ENCODE data around the gene CDK11B. TPM values are rescaled to one million over a fixed set of nuclear protein-coding genes. Genes with fewer than 3 reads are reported as not detected.

The CDK11B gene
- total RNA-seq, 2 experiments from 2014 or later = 42.0 to 44.3 TPM

- POLR2A ChIA-PET = no interaction called here
- Mint-ChIP-seq H3K9me3 (no peaks in the 10 kb centered on the region), H3K36me3 (ENCODE audit: low read depth) (no peaks in the 10 kb centered on the region), H3K4me1 (peaks cover 14% of the 10 kb centered on the region), H3K27ac (peak overlapping the region; percentile 13), H3K27me3 (no peaks in the 10 kb centered on the region), H3K4me3 (no peak overlapping the region)
- no peak for DNase-seq
- CTCF ChIA-PET = interaction anchor here (1.4 kb wide), 1 partner anchor 18 kb away, joined by 3 read pairs; no protein-coding TSS in a partner anchor
These were observed 53.7 kb downstream of the CDK11B start for GRCh38 chr1:1605034-1605591.

DNA sequence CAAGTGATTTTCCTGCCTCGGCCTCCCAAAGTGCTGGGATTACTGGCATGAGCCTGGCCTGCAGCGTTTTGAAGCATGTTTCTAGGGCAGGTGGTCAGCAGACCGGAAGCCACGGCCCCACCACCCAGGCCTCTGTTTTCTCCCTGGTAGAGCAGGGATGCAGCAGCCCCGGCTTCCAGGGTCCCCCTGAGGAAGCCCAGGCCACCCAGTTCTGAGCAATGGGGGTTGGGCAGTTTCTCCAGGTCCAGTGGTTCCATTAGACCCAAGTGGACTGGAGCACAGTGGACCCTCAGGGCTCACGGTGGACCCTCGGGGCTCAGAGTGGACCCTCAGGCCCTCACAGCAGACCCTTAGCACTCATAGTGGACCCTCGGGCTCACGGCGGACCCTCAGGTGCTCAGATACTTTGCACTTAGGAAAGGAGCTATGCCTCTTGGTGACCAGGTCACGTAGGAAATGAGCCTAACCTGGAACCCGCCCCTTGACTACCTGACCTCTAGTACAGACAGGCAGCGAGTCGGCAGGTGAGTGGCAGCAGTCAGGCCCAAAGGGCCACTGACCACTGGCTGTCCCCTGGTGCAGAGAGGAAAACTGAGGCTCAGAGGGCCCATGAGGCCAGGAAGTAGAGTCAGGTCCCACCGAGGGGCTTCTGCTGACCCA is 54.3 kb downstream of the CDK11B start:
- Mint-ChIP-seq H3K4me1 (peaks cover 14% of the 10 kb centered on the region), H3K27me3 (no peaks in the 10 kb centered on the region), H3K9me3 (no peaks in the 10 kb centered on the region), H3K36me3 (ENCODE audit: low read depth) (no peaks in the 10 kb centered on the region), H3K27ac (no peak overlapping the region), H3K4me3 (no peak overlapping the region)
- POLR2A ChIA-PET = no interaction called here
- no peak for DNase-seq
- CTCF ChIA-PET = interaction anchor here (0.7 to 1.4 kb wide), 2 partner anchors 18 to 19 kb away, joined by 3 to 6 read pairs; no protein-coding TSS in a partner anchor

- CTCF ChIA-PET = interaction anchor here (0.7 to 1.4 kb wide), 3 partner anchors 10 to 20 kb away, joined by 3 to 6 read pairs (median 5); no protein-coding TSS in a partner anchor
- H3K36me3 Mint-ChIP-seq (ENCODE audit: low read depth) = peaks cover 2% of the 10 kb centered on the region
- peaks cover 18% of the 10 kb centered on the region for H3K4me1 Mint-ChIP-seq
- H3K27me3 Mint-ChIP-seq = peaks cover 3% of the 10 kb centered on the region
- no peak overlapping the region for H3K4me3 Mint-ChIP-seq
- POLR2A ChIA-PET = no interaction called here
- no peak overlapping the region for H3K27ac Mint-ChIP-seq
- no peaks in the 10 kb centered on the region for H3K9me3 Mint-ChIP-seq
- DNase-seq = no peak
These were observed 55.0 kb downstream of the CDK11B start for GRCh38 chr1:1603671-1604373.

DNA sequence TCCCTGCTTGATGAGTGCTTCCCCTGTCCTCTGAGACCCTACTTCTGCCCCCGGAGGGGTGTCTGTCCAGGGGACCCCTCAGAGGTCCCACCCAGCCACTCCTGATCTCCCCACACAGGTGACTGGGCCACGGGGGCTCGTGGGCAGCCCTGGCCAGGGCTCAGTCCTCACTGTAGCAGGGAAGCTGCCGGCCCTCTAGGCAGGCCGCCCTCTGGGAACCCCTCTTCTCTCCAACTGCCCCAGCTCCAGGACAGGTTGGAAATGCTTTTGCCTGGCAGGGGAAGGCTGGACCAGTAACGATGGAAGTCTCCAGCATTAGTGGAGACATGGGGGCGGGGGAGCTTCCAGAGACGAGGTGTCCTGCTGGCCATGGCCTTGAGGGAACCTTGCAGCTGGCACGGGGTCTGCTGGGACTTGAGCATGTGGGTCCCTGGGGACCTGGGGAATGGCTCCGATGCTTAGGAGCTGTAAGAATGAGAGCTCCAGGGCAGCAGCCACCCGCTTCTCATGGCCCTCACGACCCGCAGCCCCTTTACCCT is 55.8 kb downstream of the CDK11B start:
- DNase-seq = no peak

GRCh38 chr1:1602304-1602967 is 56.4 kb downstream of the CDK11B start:
- H3K4me3 Mint-ChIP-seq = no peak overlapping the region
- no peak overlapping the region for H3K27ac Mint-ChIP-seq
- H3K9me3 Mint-ChIP-seq = no peaks in the 10 kb centered on the region
- CTCF ChIA-PET = interaction anchor here (0.7 to 1.3 kb wide), 2 partner anchors 48 to 203 kb away, joined by 3 read pairs; partner anchors contain the start of gene CCNL2
- POLR2A ChIA-PET = interaction anchor here (0.6 kb wide), 1 partner anchor 26 kb away, joined by 3 read pairs; no protein-coding TSS in a partner anchor
- peaks cover 17% of the 10 kb centered on the region for H3K4me1 Mint-ChIP-seq
- no peak for DNase-seq
- H3K36me3 Mint-ChIP-seq (ENCODE audit: low read depth) = peaks cover 4% of the 10 kb centered on the region
- peaks cover 8% of the 10 kb centered on the region for H3K27me3 Mint-ChIP-seq

More for the DNA sequence above, 55.8 kb downstream of the CDK11B start:
- Mint-ChIP-seq H3K27ac (no peak overlapping the region), H3K4me1 (peaks cover 21% of the 10 kb centered on the region), H3K9me3 (no peaks in the 10 kb centered on the region), H3K27me3 (peaks cover 6% of the 10 kb centered on the region), H3K4me3 (no peak overlapping the region), H3K36me3 (ENCODE audit: low read depth) (peaks cover 4% of the 10 kb centered on the region)
- ChIA-PET POLR2A (interaction anchor here (0.6 kb wide), 1 partner anchor 26 kb away, joined by 3 read pairs; no protein-coding TSS in a partner anchor), CTCF (interaction anchor here (0.7 to 1.3 kb wide), 3 partner anchors 11 to 204 kb away, joined by 3 to 5 read pairs (median 3); partner anchors contain the start of gene CCNL2)

GRCh38 chr1:1601564-1602303 is 57.1 kb downstream of the CDK11B start:
- ChIA-PET POLR2A (no interaction called here), CTCF (interaction anchor here (1.3 kb wide), 1 partner anchor 203 kb away, joined by 3 read pairs; the partner anchor contains the start of gene CCNL2)
- peaks cover 4% of the 10 kb centered on the region for H3K36me3 Mint-ChIP-seq (ENCODE audit: low read depth)
- no peak overlapping the region for H3K27ac Mint-ChIP-seq
- H3K4me3 Mint-ChIP-seq = no peak overlapping the region
- DNase-seq = no peak
- H3K27me3 Mint-ChIP-seq = peaks cover 8% of the 10 kb centered on the region
- H3K4me1 Mint-ChIP-seq = peaks cover 10% of the 10 kb centered on the region
- H3K9me3 Mint-ChIP-seq = no peaks in the 10 kb centered on the region

DNA sequence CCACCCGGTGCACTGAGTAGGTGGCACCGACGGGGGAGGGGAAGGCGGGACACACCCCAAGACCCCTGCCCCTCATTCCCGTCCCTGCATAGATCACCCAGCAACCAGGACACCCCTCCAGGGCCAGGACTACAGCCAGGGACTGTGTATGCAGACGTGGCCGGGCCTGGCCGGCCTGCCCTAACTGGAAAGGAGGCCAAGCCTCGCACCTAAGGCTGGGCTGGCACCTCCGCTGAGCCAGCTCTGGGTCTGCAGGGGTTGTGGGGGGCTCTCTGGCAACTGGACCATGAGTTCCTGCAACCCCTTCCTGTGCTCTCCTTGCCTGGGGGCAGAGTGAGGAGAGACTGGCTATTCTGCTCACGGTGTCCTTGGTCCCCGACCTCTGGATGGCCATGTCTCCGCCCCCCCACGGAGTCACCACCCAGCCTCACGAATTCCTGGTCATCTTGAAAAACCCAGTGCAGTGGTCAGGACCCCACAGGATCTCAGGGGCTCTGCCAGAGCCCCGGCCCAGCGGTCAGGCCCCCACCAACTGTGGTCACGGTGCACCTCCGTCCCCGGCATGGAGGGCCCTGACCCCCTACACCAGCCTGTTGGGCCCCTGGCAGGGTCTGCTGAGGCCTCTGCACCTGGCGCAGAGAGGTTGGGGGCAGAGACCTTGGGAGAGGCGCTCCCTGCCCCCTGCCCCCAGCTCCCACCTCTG is 57.8 kb downstream of the CDK11B start:
- ChIA-PET CTCF (interaction anchor here (1.0 kb wide), 1 partner anchor 13 kb away, joined by 3 read pairs; no protein-coding TSS in a partner anchor), POLR2A (no interaction called here)
- H3K4me3 Mint-ChIP-seq = peak overlapping the region; percentile 56
- peak overlapping the region; percentile 41 for H3K27ac Mint-ChIP-seq
- H3K27me3 Mint-ChIP-seq = peaks cover 8% of the 10 kb centered on the region
- no peaks in the 10 kb centered on the region for H3K9me3 Mint-ChIP-seq
- H3K4me1 Mint-ChIP-seq = peaks cover 7% of the 10 kb centered on the region
- DNase-seq = no peak
- H3K36me3 Mint-ChIP-seq (ENCODE audit: low read depth) = peaks cover 4% of the 10 kb centered on the region

- POLR2A ChIA-PET = no interaction called here
- peaks cover 4% of the 10 kb centered on the region for H3K36me3 Mint-ChIP-seq (ENCODE audit: low read depth)
- H3K4me3 Mint-ChIP-seq = peak within 1 kb of the TSS; percentile 77
- DNase-seq = no peak
- H3K27me3 Mint-ChIP-seq = peaks cover 8% of the 10 kb centered on the region
- H3K27ac Mint-ChIP-seq = peak within 1 kb of the TSS; percentile 83
- CTCF ChIA-PET = interaction anchor here (1.0 kb wide), 1 partner anchor 13 kb away, joined by 3 read pairs; no protein-coding TSS in a partner anchor
- H3K9me3 Mint-ChIP-seq = no peaks in the 10 kb centered on the region
- peaks cover 7% of the 10 kb centered on the region for H3K4me1 Mint-ChIP-seq
These were observed 58.6 kb downstream of the CDK11B start, which contains the start of gene FNDC10 for GRCh38 chr1:1599935-1600860. Gene FNDC10 (minus strand): TSS chr1:1600135. CDS start chr1:1600015, 120 bp downstream.

GRCh38 chr1:1599030-1599934 is 59.5 kb downstream of the CDK11B start:
- no peaks in the 10 kb centered on the region for H3K9me3 Mint-ChIP-seq
- DNase-seq = peak; percentile 44
- ChIA-PET CTCF (interaction anchor here (0.6 kb wide), 1 partner anchor 21 kb away, joined by 4 read pairs; no protein-coding TSS in a partner anchor), POLR2A (no interaction called here)
- H3K4me1 Mint-ChIP-seq = peaks cover 7% of the 10 kb centered on the region
- H3K4me3 Mint-ChIP-seq = peak overlapping the region; percentile 77
- peaks cover 8% of the 10 kb centered on the region for H3K27me3 Mint-ChIP-seq
- peaks cover 4% of the 10 kb centered on the region for H3K36me3 Mint-ChIP-seq (ENCODE audit: low read depth)
- H3K27ac Mint-ChIP-seq = peak overlapping the region; percentile 83

- peaks cover 7% of the 10 kb centered on the region for H3K4me1 Mint-ChIP-seq
- POLR2A ChIA-PET = no interaction called here
- peaks cover 8% of the 10 kb centered on the region for H3K27me3 Mint-ChIP-seq
These were observed 60.1 kb downstream of the CDK11B start for GRCh38 chr1:1598720-1599029.

More at GRCh38 chr1:1598720-1599029, 60.1 kb downstream of the CDK11B start:
- Mint-ChIP-seq H3K4me3 (peak overlapping the region; percentile 77), H3K36me3 (ENCODE audit: low read depth) (peaks cover 4% of the 10 kb centered on the region), H3K9me3 (no peaks in the 10 kb centered on the region), H3K27ac (peak overlapping the region; percentile 83)
- CTCF ChIA-PET = interaction anchor here (0.6 kb wide), 1 partner anchor 22 kb away, joined by 4 read pairs; no protein-coding TSS in a partner anchor
- DNase-seq = no peak

Data from activated CD4-positive, alpha-beta T cell treated with anti-CD3 and anti-CD28 coated beads, Interleukin-2, amount 10 ng/mL, durations not matched to agents 7 days and 5 days (primary cell).